Spinal cord (tissue), 10 donors: ENCODE results near the gene UBASH3B. TPM values are rescaled to one million over a fixed set of nuclear protein-coding genes. Genes with fewer than 3 reads are reported as not detected.
"Not testable (repeated sequence)": the region's sequence is repeated elsewhere in the genome, so short reads cannot be mapped to it uniquely, and the experiment has no call there.

ENCODE experiments used
- DNase-seq, 6 donors: peaks; one replicate each; pipeline versions ENCODE4 v3.0.0 to v3.0.0-alpha.2; 2013 to 2015; ENCODE audit warnings: low spot score in 6 of 6, low read depth in 4 of 6
- H3K27ac ChIP-seq: one replicate; pipeline ENCODE4 v1.5.1; 2013; ENCODE audit warnings: low read depth, low read length, control low read depth
- H3K27me3 ChIP-seq: one replicate; pipeline ENCODE4 v1.6.1; 2013; ENCODE audit warnings: low read length; ENCODE audit not compliant: control insufficient read depth, insufficient read depth
- H3K36me3 ChIP-seq: one replicate; pipeline ENCODE4 v1.6.1; 2013; ENCODE audit warnings: low read length; ENCODE audit not compliant: control insufficient read depth, insufficient read depth
- H3K4me1 ChIP-seq: one replicate; pipeline ENCODE4 v1.6.1; 2013; ENCODE audit warnings: low read length; ENCODE audit not compliant: control insufficient read depth, insufficient read depth
- H3K4me3 ChIP-seq: one replicate; pipeline ENCODE4 v1.5.1; 2013; ENCODE audit warnings: low read depth, low read length, control low read depth
- H3K9me3 ChIP-seq: one replicate; pipeline ENCODE4 v1.6.1; 2013; ENCODE audit warnings: low read length; ENCODE audit not compliant: control insufficient read depth, insufficient read depth
- WGBS: methylation state at CpG from one replicate; pipeline ENCODE4 v1.1.5; 2013; ENCODE audit warnings: missing lambda C conversion rate; ENCODE audit not compliant: insufficient coverage; 5-methylcytosine and 5-hydroxymethylcytosine counted together
- long read RNA-seq, 4 donors: transcript quantifications; one replicate each; lab custom pipeline, GENCODE V29; 2026
- polyA plus RNA-seq, 2 donors: library from polyadenylated mRNA; unstranded; fragments of 120-200 nt; gene quantifications; one replicate each; pipeline ENCODE4 v1.2.1, GENCODE V29; 2013; ENCODE audit not compliant: insufficient read length in 2 of 2
- total RNA-seq, 2 donors: library from RNA; depleted of rRNA in 1 of 2; stranded (reverse); fragments of 120-200 nt in 1 of 2; fragments of >200 nt in 1 of 2; gene quantifications; one replicate each; pipeline versions ENCODE4 v1.2.3 to v1.2.4, GENCODE V29; 2013 to 2014
- donor health status: healthy.

Gene UBASH3B
- total RNA-seq = 10 to 100 TPM in 1 of 2 donors, 1 to 10 TPM in 1; 6.0 to 17.2 TPM
- 10 to 100 TPM in 1 of 2 donors, 1 to 10 TPM in 1; 8.5 to 10.8 TPM for polyA plus RNA-seq
- long read RNA-seq, donor 1 = 0 reads
- long read RNA-seq, donor 2 = 0 reads
- long read RNA-seq, donor 3, full-length matches to known transcripts = 2 of 2 reads
- long read RNA-seq, donor 3, partial matches to known transcripts = 0 of 2 reads
- long read RNA-seq, donor 3, other reads (novel, unspliced or antisense) = 0 of 2 reads
- long read RNA-seq, donor 4, full-length matches to known transcripts = 1 of 1 reads
- long read RNA-seq, donor 4, partial matches to known transcripts = 0 of 1 reads
- long read RNA-seq, donor 4, other reads (novel, unspliced or antisense) = 0 of 1 reads

- Histone ChIP-seq H3K27ac (peak within 1 kb of the TSS; percentile 94), H3K4me1 (peaks cover 30% of the 10 kb centered on the region), H3K27me3 (peaks cover 2% of the 10 kb centered on the region), H3K9me3 (no peaks in the 10 kb centered on the region), H3K4me3 (peak within 1 kb of the TSS; percentile 69), H3K36me3 (no peaks in the 10 kb centered on the region)
- DNase-seq = peak; percentile 47 to 94 (median 68)
- under 1% methylated on average over 34 of the region's 39 CpGs for WGBS
These were observed at the start of gene UBASH3B for GRCh38 chr11:122655527-122656072. Gene UBASH3B, plus strand, starts transcription at chr11:122655722. Its CDS starts 328 bp downstream, at chr11:122656050.

GRCh38 chr11:122607162-122607561, 48.4 kb upstream of the UBASH3B start:
- not testable (repeated sequence) for H3K9me3 ChIP-seq, H3K27ac ChIP-seq, DNase-seq, H3K36me3 ChIP-seq, H3K4me1 ChIP-seq, H3K4me3 ChIP-seq, H3K27me3 ChIP-seq
- no CpG with 5 or more reads among the region's 2 CpGs for WGBS

GRCh38 chr11:122612123-122612824, 43.2 kb upstream of the UBASH3B start:
- Histone ChIP-seq H3K36me3 (no peaks in the 10 kb centered on the region), H3K9me3 (no peaks in the 10 kb centered on the region), H3K4me1 (no peaks in the 10 kb centered on the region), H3K27me3 (no peaks in the 10 kb centered on the region), H3K27ac (no peak overlapping the region), H3K4me3 (no peak overlapping the region)
- WGBS = 100% methylated on average over 4 of the region's 7 CpGs
- DNase-seq = no peak

- no peaks in the 10 kb centered on the region for H3K27me3 ChIP-seq
- WGBS = 62% methylated on average over 3 of the region's 4 CpGs
These were observed 38.8 kb upstream of the UBASH3B start for GRCh38 chr11:122616718-122617117.

GRCh38 chr11:122617297-122617696, 38.2 kb upstream of the UBASH3B start:
- no peaks in the 10 kb centered on the region for H3K27me3 ChIP-seq
- no peaks in the 10 kb centered on the region for H3K9me3 ChIP-seq
- no peak overlapping the region for H3K4me3 ChIP-seq
- WGBS = 96% methylated on average over 3 of the region's 5 CpGs
- no peak for DNase-seq
- no peaks in the 10 kb centered on the region for H3K4me1 ChIP-seq
- H3K36me3 ChIP-seq = no peaks in the 10 kb centered on the region
- H3K27ac ChIP-seq = no peak overlapping the region

More at GRCh38 chr11:122616718-122617117, 38.8 kb upstream of the UBASH3B start:
- H3K27ac ChIP-seq = no peak overlapping the region
- H3K9me3 ChIP-seq = no peaks in the 10 kb centered on the region
- no peaks in the 10 kb centered on the region for H3K36me3 ChIP-seq
- no peak for DNase-seq
- no peaks in the 10 kb centered on the region for H3K4me1 ChIP-seq
- H3K4me3 ChIP-seq = no peak overlapping the region

GRCh38 chr11:122617926-122618325, 37.6 kb upstream of the UBASH3B start:
- Histone ChIP-seq H3K36me3 (no peaks in the 10 kb centered on the region), H3K9me3 (no peaks in the 10 kb centered on the region), H3K27me3 (no peaks in the 10 kb centered on the region), H3K4me1 (no peaks in the 10 kb centered on the region), H3K27ac (no peak overlapping the region), H3K4me3 (no peak overlapping the region)
- no peak for DNase-seq
- 70% methylated on average over 5 of the region's 6 CpGs for WGBS

- 94% methylated on average over 10 of the region's 19 CpGs for WGBS
These were observed 36.6 kb upstream of the UBASH3B start for GRCh38 chr11:122618927-122619326.

GRCh38 chr11:122619757-122620156, 35.8 kb upstream of the UBASH3B start:
- H3K4me3 ChIP-seq = no peak overlapping the region
- no CpG with 5 or more reads among the region's 3 CpGs for WGBS
- H3K36me3 ChIP-seq = no peaks in the 10 kb centered on the region
- H3K27ac ChIP-seq = no peak overlapping the region
- no peak for DNase-seq
- no peaks in the 10 kb centered on the region for H3K9me3 ChIP-seq
- no peaks in the 10 kb centered on the region for H3K4me1 ChIP-seq
- no peaks in the 10 kb centered on the region for H3K27me3 ChIP-seq

More at GRCh38 chr11:122618927-122619326, 36.6 kb upstream of the UBASH3B start:
- Histone ChIP-seq H3K4me1 (no peaks in the 10 kb centered on the region), H3K36me3 (no peaks in the 10 kb centered on the region), H3K27ac (no peak overlapping the region), H3K27me3 (no peaks in the 10 kb centered on the region), H3K9me3 (no peaks in the 10 kb centered on the region), H3K4me3 (no peak overlapping the region)
- DNase-seq = no peak

- H3K27ac ChIP-seq, H3K27me3 ChIP-seq, H3K9me3 ChIP-seq, H3K4me3 ChIP-seq, H3K36me3 ChIP-seq, DNase-seq, H3K4me1 ChIP-seq: not testable (repeated sequence)
- 94% methylated on average over 3 of the region's 7 CpGs for WGBS
These were observed 30.0 kb upstream of the UBASH3B start for GRCh38 chr11:122625501-122625900.
